CD14-positive monocyte (primary cell): ENCODE results near the gene ATOH8. TPM values are rescaled to one million over a fixed set of nuclear protein-coding genes. Genes with fewer than 3 reads are reported as not detected.

Experiments used
- DNase-seq, 3 donors: peaks; one replicate each; pipeline ENCODE4 v3.0.0-alpha.2; 2011 to 2022
- H2AFZ ChIP-seq: 2 replicates; pipeline ENCODE4 v1.6.0; 2012; ENCODE audit warnings: mild to moderate bottlenecking, low read depth, low read length, inconsistent platforms; ENCODE audit not compliant: insufficient read depth, poor library complexity, severe bottlenecking
- H3K27ac ChIP-seq, 2 donors: 1 replicate in 1 of 2; 2 replicates in 1 of 2; pipeline ENCODE4 v1.5.1; 2012 to 2013; ENCODE audit warnings: low read length in 2 of 2, control low read depth in 1 of 2, inconsistent platforms in 1 of 2, low read depth in 1 of 2, mild to moderate bottlenecking in 1 of 2
- H3K27me3 ChIP-seq, 2 donors: one replicate each; pipeline versions ENCODE4 v1.6.0 to v1.6.1; 2011 to 2013; ENCODE audit warnings: low read length in 2 of 2; ENCODE audit not compliant: control insufficient read depth in 2 of 2, insufficient read depth in 2 of 2
- H3K36me3 ChIP-seq, 2 donors: replicated peaks in 1 of 2; 1 replicate in 1 of 2; 2 replicates in 1 of 2; pipeline versions ENCODE4 v1.5.1 to v1.6.1; 2012 to 2013; ENCODE audit warnings: low read length in 2 of 2, control low read depth in 1 of 2, inconsistent platforms in 1 of 2, mild to moderate bottlenecking in 1 of 2; ENCODE audit not compliant: insufficient read depth in 2 of 2, control insufficient read depth in 1 of 2
- H3K4me1 ChIP-seq, 2 donors: 1 replicate in 1 of 2; 2 replicates in 1 of 2; pipeline versions ENCODE4 v1.5.1 to v1.6.1; 2012 to 2013; ENCODE audit warnings: low read length in 2 of 2, control low read depth in 1 of 2, inconsistent platforms in 1 of 2, mild to moderate bottlenecking in 1 of 2, moderate library complexity in 1 of 2; ENCODE audit not compliant: insufficient read depth in 2 of 2, control insufficient read depth in 1 of 2
- H3K4me2 ChIP-seq: replicated peaks from 2 replicates; pipeline ENCODE3; 2012; ENCODE audit warnings: low read length, moderate library complexity, mild to moderate bottlenecking; ENCODE audit not compliant: poor library complexity, severe bottlenecking; ENCODE audit errors: extremely low read depth
- H3K4me3 ChIP-seq, 3 experiments: fragments of 200-600 bp in 1 of 3; sonication (generic) in 1 of 3; replicated peaks in 1 of 3; 1 replicate in 2 of 3; 2 replicates in 1 of 3; pipeline ENCODE4 v1.5.1; 2011 to 2013; ENCODE audit warnings: low read length in 3 of 3, mild to moderate bottlenecking in 3 of 3, control low read depth in 2 of 3, low read depth in 2 of 3, inconsistent platforms in 1 of 3, moderate library complexity in 1 of 3
- H3K79me2 ChIP-seq: 2 replicates; pipeline ENCODE4 v1.6.0; 2012; ENCODE audit warnings: mild to moderate bottlenecking, control low read depth, inconsistent platforms, low read length, moderate library complexity; ENCODE audit not compliant: insufficient read depth
- H3K9ac ChIP-seq: 2 replicates; pipeline ENCODE4 v1.6.0; 2017; ENCODE audit warnings: low read length, mild to moderate bottlenecking; ENCODE audit not compliant: insufficient read depth, poor library complexity, severe bottlenecking
- H3K9me3 ChIP-seq, 2 donors: replicated peaks in 1 of 2; 1 replicate in 1 of 2; 2 replicates in 1 of 2; pipeline versions ENCODE4 v1.5.1 to v1.6.1; 2012 to 2013; ENCODE audit warnings: low read length in 2 of 2, control low read depth in 1 of 2; ENCODE audit not compliant: control insufficient read depth in 1 of 2, insufficient read depth in 1 of 2
- H4K20me1 ChIP-seq: 2 replicates; pipeline ENCODE4 v1.6.0; 2012; ENCODE audit warnings: mild to moderate bottlenecking, low read length, control low read depth, moderate library complexity; ENCODE audit not compliant: insufficient read depth
- H3K27ac Mint-ChIP-seq, 7 donors: one replicate each; pipeline ENCODE4 v1.8.0; 2020; ENCODE audit warnings: mild to moderate bottlenecking in 7 of 7, mixed read lengths in 7 of 7, moderate library complexity in 6 of 7, inconsistent platforms in 2 of 7
- H3K27me3 Mint-ChIP-seq, 3 donors: one replicate each; pipeline ENCODE4 v1.8.0; 2021 to 2022; ENCODE audit warnings: low read depth in 3 of 3, mild to moderate bottlenecking in 3 of 3, mixed read lengths in 3 of 3, moderate library complexity in 3 of 3, inconsistent platforms in 1 of 3
- H3K36me3 Mint-ChIP-seq, 2 donors: one replicate each; pipeline ENCODE4 v1.8.0; 2020; ENCODE audit warnings: mixed read lengths in 2 of 2, inconsistent platforms in 1 of 2, mild to moderate bottlenecking in 1 of 2
- H3K4me1 Mint-ChIP-seq: one replicate; pipeline ENCODE4 v1.8.0; 2020; ENCODE audit warnings: mild to moderate bottlenecking, mixed read lengths
- H3K4me3 Mint-ChIP-seq, 2 donors: one replicate each; pipeline ENCODE4 v1.8.0; 2020; ENCODE audit warnings: mild to moderate bottlenecking in 2 of 2, mixed read lengths in 2 of 2, moderate library complexity in 1 of 2
- H3K9me3 Mint-ChIP-seq, 7 donors: one replicate each; pipeline ENCODE4 v1.8.0; 2020 to 2022; ENCODE audit warnings: mixed read lengths in 7 of 7, mild to moderate bottlenecking in 6 of 7, moderate library complexity in 6 of 7, inconsistent platforms in 2 of 7
- CTCF ChIP-seq: fragments of 200-600 bp; IDR thresholded peaks from one replicate; pipeline ENCODE4 v1.8.0; 2022; ENCODE audit warnings: antibody characterized with exemption, mild to moderate bottlenecking
- whole genome bisulfite sequencing: methylation state at CpG from one replicate; pipeline ENCODE4 v1.1.5; 2013; ENCODE audit warnings: missing lambda C conversion rate; ENCODE audit not compliant: insufficient coverage; 5-methylcytosine and 5-hydroxymethylcytosine counted together
- intact Hi-C, 2 donors: fragments of 100-400 bp; cut with micrococcal nuclease; formaldehyde crosslinking; loops; one replicate each; pipeline versions ENCODE4 v1.15.0 to v1.15.1; 2023
- polyA plus RNA-seq, 3 donors: library from polyadenylated mRNA; depleted of rRNA in 1 of 3; unstranded in 2 of 3; stranded (reverse) in 1 of 3; fragments of 300-500 nt in 2 of 3; fragments of >200 nt in 1 of 3; fragmentation: Illumina TruSeq in 2 of 3; gene quantifications; 1 replicate in 2 of 3; 2 replicates in 1 of 3; pipeline ENCODE4 v1.2.3, GENCODE V29; 2012 to 2021

ATOH8 gene
- polyA plus RNA-seq, 3 donors, result 2.0 to 3.9 (median 2.1) TPM

GRCh38 chr2:85779641-85780315 is 26.0 kb downstream of the ATOH8 start:
- WGBS, result 73% methylated on average over 10 of the region's 12 CpGs
- H3K27ac Mint-ChIP-seq, result no peak overlapping the region

More at GRCh38 chr2:85779641-85780315, 26.0 kb downstream of the ATOH8 start:
- Mint-ChIP-seq H3K27me3 (peaks cover 1 to 4% (median 3%) of the 10 kb centered on the region in 3 donors), H3K36me3 (peaks cover 8 to 13% of the 10 kb centered on the region in 2 donors), H3K4me3 (no peak overlapping the region), H3K9me3 (peaks cover 0 to 2% (median 0%) of the 10 kb centered on the region in 7 donors), H3K4me1 (peaks cover 19% of the 10 kb centered on the region)
- Histone ChIP-seq H3K79me2 (no peaks in the 10 kb centered on the region), H3K27me3 (peaks cover 0 to under 1% of the 10 kb centered on the region in 2 donors), H4K20me1 (no peaks in the 10 kb centered on the region), H3K36me3 (no peaks in the 10 kb centered on the region), H3K4me1 (peaks cover 9 to 14% of the 10 kb centered on the region in 2 donors), H3K9ac (no peak overlapping the region), H3K4me2 (peak overlapping the region; percentile 30), H3K4me3 (no peak overlapping the region), H3K27ac (peak overlapping the region in 1 of 2 donors; percentile 7), H2AFZ (peak overlapping the region; percentile 59), H3K9me3 (no peaks in the 10 kb centered on the region)
- intact Hi-C loops, result no loop called here
- peak; percentile 33 to 45 (median 43) for DNase-seq
- TF ChIP-seq CTCF, result no peak
